Esophagus (tissue), 2 donors: Measurements from ENCODE around the gene TNFRSF1A. TPM values are rescaled to one million over a fixed set of nuclear protein-coding genes. Genes with fewer than 3 reads are reported as not detected.
A peak's percentile ranks its signal among the peaks of the same experiment; 100 is the strongest.

Source experiments
- H3K27ac ChIP-seq, 2 donors: one replicate each; pipeline ENCODE4 v1.5.1; 2013; ENCODE audit warnings: low read depth in 2 of 2, mild to moderate bottlenecking in 2 of 2, inconsistent platforms in 1 of 2, low read length in 1 of 2, moderate library complexity in 1 of 2
- H3K27me3 ChIP-seq, 2 donors: one replicate each; pipeline ENCODE4 v1.6.1; 2013; ENCODE audit warnings: low read length in 2 of 2, control low read depth in 1 of 2, mild to moderate bottlenecking in 1 of 2; ENCODE audit not compliant: insufficient read depth in 2 of 2, control insufficient read depth in 1 of 2
- H3K36me3 ChIP-seq, 2 donors: one replicate each; pipeline ENCODE4 v1.6.1; 2013; ENCODE audit warnings: low read length in 1 of 2; ENCODE audit not compliant: control insufficient read depth in 2 of 2, insufficient read depth in 2 of 2
- H3K4me1 ChIP-seq, 2 donors: one replicate each; pipeline ENCODE4 v1.6.1; 2013; ENCODE audit warnings: low read length in 1 of 2; ENCODE audit not compliant: control insufficient read depth in 2 of 2, insufficient read depth in 2 of 2
- H3K4me3 ChIP-seq, 2 donors: one replicate each; pipeline ENCODE4 v1.5.1; 2013; ENCODE audit warnings: low read length in 2 of 2, mild to moderate bottlenecking in 2 of 2, low read depth in 1 of 2, moderate library complexity in 1 of 2
- H3K9me3 ChIP-seq, 2 donors: one replicate each; pipeline ENCODE4 v1.6.1; 2013; ENCODE audit warnings: mild to moderate bottlenecking in 2 of 2, low read depth in 1 of 2, low read length in 1 of 2, moderate library complexity in 1 of 2; ENCODE audit not compliant: control insufficient read depth in 2 of 2, insufficient read depth in 1 of 2
- WGBS, 2 donors: extraction: QIAGEN DNeasy Blood & Tissue Kit; methylation state at CpG; one replicate each; pipeline ENCODE4 v1.1.7; 2013; 5-methylcytosine and 5-hydroxymethylcytosine counted together
- polyA plus RNA-seq, 2 donors: library from polyadenylated mRNA; stranded (reverse); fragments of 200-250 nt; gene quantifications; one replicate each; pipeline ENCODE4 v1.2.3, GENCODE V29; 2013
- donor health status: healthy with polysubstance abuse.
- donor health status: Bipolar disorder and iron deficiency.

The TNFRSF1A gene
- polyA plus RNA-seq, 2 donors, result 41.7 to 71.4 TPM

- peaks cover 1 to 10% of the 10 kb centered on the region in 2 donors for H3K36me3 ChIP-seq
- peak overlapping the region; percentile 93 to 94 for H3K27ac ChIP-seq
- peaks cover 13 to 37% of the 10 kb centered on the region in 2 donors for H3K4me1 ChIP-seq
- WGBS, 2 donors, result 79% methylated on average over 6 of the region's 6 CpGs
- no peaks in the 10 kb centered on the region for H3K27me3 ChIP-seq
- no peak overlapping the region for H3K4me3 ChIP-seq
- H3K9me3 ChIP-seq, result no peaks in the 10 kb centered on the region
Observed at GRCh38 chr12:6382982-6383381, 41.1 kb upstream of the TNFRSF1A start.

- H3K4me3 ChIP-seq, result no peak overlapping the region
- 94% methylated on average over 7 of the region's 7 CpGs for WGBS, 2 donors
- H3K9me3 ChIP-seq, result no peaks in the 10 kb centered on the region
- H3K36me3 ChIP-seq, result peaks cover 0 to 4% of the 10 kb centered on the region in 2 donors
- peaks cover 14 to 34% of the 10 kb centered on the region in 2 donors for H3K4me1 ChIP-seq
- H3K27me3 ChIP-seq, result no peaks in the 10 kb centered on the region
- H3K27ac ChIP-seq, result peak overlapping the region in 1 of 2 donors; percentile 94
Observed at GRCh38 chr12:6382371-6382770, 40.5 kb upstream of the TNFRSF1A start.

GRCh38 chr12:6380141-6381121, 38.6 kb upstream of the TNFRSF1A start:
- 66 to 74% methylated on average over 14 of the region's 14 CpGs for WGBS, 2 donors
- H3K27ac ChIP-seq, result peak overlapping the region in 1 of 2 donors; percentile 50
- peaks cover 16 to 44% of the 10 kb centered on the region in 2 donors for H3K4me1 ChIP-seq
- no peaks in the 10 kb centered on the region for H3K9me3 ChIP-seq
- no peaks in the 10 kb centered on the region for H3K27me3 ChIP-seq
- no peaks in the 10 kb centered on the region for H3K36me3 ChIP-seq
- no peak overlapping the region for H3K4me3 ChIP-seq

- WGBS, 2 donors, result 75 to 76% methylated on average over 13 of the region's 13 CpGs
- no peaks in the 10 kb centered on the region for H3K27me3 ChIP-seq
- H3K36me3 ChIP-seq, result no peaks in the 10 kb centered on the region
- H3K9me3 ChIP-seq, result no peaks in the 10 kb centered on the region
- H3K4me3 ChIP-seq, result no peak overlapping the region
- peaks cover 11 to 37% of the 10 kb centered on the region in 2 donors for H3K4me1 ChIP-seq
- peak overlapping the region; percentile 67 to 78 for H3K27ac ChIP-seq
Observed at GRCh38 chr12:6378709-6379472, 37.0 kb upstream of the TNFRSF1A start.

- Histone ChIP-seq H3K4me3 (peak overlapping the region in 1 of 2 donors; percentile 73), H3K36me3 (no peaks in the 10 kb centered on the region), H3K27me3 (no peaks in the 10 kb centered on the region), H3K27ac (peak overlapping the region; percentile 95 to 98), H3K4me1 (peaks cover 8 to 29% of the 10 kb centered on the region in 2 donors), H3K9me3 (no peaks in the 10 kb centered on the region)
- WGBS, 2 donors, result 42 to 51% methylated on average over 4 of the region's 4 CpGs
Observed at GRCh38 chr12:6377667-6377994, 35.8 kb upstream of the TNFRSF1A start.

GRCh38 chr12:6376870-6377666, 35.2 kb upstream of the TNFRSF1A start:
- 41 to 52% methylated on average over 10 of the region's 10 CpGs for WGBS, 2 donors
- H3K4me3 ChIP-seq, result peak overlapping the region; percentile 16 to 73
- H3K4me1 ChIP-seq, result peaks cover 8 to 28% of the 10 kb centered on the region in 2 donors
- H3K36me3 ChIP-seq, result no peaks in the 10 kb centered on the region
- peak overlapping the region; percentile 95 to 98 for H3K27ac ChIP-seq
- no peaks in the 10 kb centered on the region for H3K27me3 ChIP-seq
- H3K9me3 ChIP-seq, result no peaks in the 10 kb centered on the region

GRCh38 chr12:6376079-6376869, 34.4 kb upstream of the TNFRSF1A start:
- no peaks in the 10 kb centered on the region for H3K36me3 ChIP-seq
- peak overlapping the region; percentile 64 to 73 for H3K4me3 ChIP-seq
- H3K27me3 ChIP-seq, result no peaks in the 10 kb centered on the region
- H3K27ac ChIP-seq, result peak overlapping the region; percentile 95 to 98
- WGBS, 2 donors, result 31 to 42% methylated on average over 19 of the region's 19 CpGs
- no peaks in the 10 kb centered on the region for H3K9me3 ChIP-seq
- H3K4me1 ChIP-seq, result peaks cover 8 to 28% of the 10 kb centered on the region in 2 donors

GRCh38 chr12:6375269-6376078, 33.6 kb upstream of the TNFRSF1A start, which contains the start of gene SCNN1A:
Gene SCNN1A (minus strand): TSS chr12:6375563. CDS start chr12:6374783, 780 bp downstream.
- no peaks in the 10 kb centered on the region for H3K27me3 ChIP-seq
- 57 to 72% methylated on average over 15 of the region's 15 CpGs for WGBS, 2 donors
- no peaks in the 10 kb centered on the region for H3K36me3 ChIP-seq
- H3K27ac ChIP-seq, result peak within 1 kb of the TSS; percentile 95 to 98
- H3K4me1 ChIP-seq, result peaks cover 8 to 31% of the 10 kb centered on the region in 2 donors
- H3K9me3 ChIP-seq, result no peaks in the 10 kb centered on the region
- H3K4me3 ChIP-seq, result peak within 1 kb of the TSS; percentile 64 to 73
